ENCODE data around the gene DLK2.

- TF ChIP-seq SP1 (CRISPR knock-in tag; conservative IDR thresholded peaks at IDR 0.05) (no peak), CTCF (IDR thresholded peaks at IDR 0.05) (no peak), NFE2L1 (CRISPR knock-in tag; IDR thresholded peaks at IDR 0.05) (no peak), CDX4 (CRISPR knock-in tag; IDR thresholded peaks at IDR 0.05; ENCODE audit: borderline replicate concordance) (no peak), ATF2 (CRISPR knock-in tag; IDR thresholded peaks at IDR 0.05; ENCODE audit: borderline replicate concordance, low read depth) (no peak), ETV6 (CRISPR knock-in tag; IDR thresholded peaks at IDR 0.05) (no peak), ZBTB43 (CRISPR knock-in tag; IDR thresholded peaks at IDR 0.05) (no peak)
Measured at GRCh38 chr6:43451348-43451747, 4.0 kb downstream of the DLK2 start.

All from WTC11 (cell line).